ENCODE results near the gene ACAA2. TPM values are rescaled to one million over a fixed set of nuclear protein-coding genes. Genes with fewer than 3 reads are reported as not detected.

The ACAA2 gene
- polyA plus RNA-seq, 1 donor (not counting 4 experiments of a cell fraction or from before 2014, with no cell fraction given), result 2.3 TPM

DNA sequence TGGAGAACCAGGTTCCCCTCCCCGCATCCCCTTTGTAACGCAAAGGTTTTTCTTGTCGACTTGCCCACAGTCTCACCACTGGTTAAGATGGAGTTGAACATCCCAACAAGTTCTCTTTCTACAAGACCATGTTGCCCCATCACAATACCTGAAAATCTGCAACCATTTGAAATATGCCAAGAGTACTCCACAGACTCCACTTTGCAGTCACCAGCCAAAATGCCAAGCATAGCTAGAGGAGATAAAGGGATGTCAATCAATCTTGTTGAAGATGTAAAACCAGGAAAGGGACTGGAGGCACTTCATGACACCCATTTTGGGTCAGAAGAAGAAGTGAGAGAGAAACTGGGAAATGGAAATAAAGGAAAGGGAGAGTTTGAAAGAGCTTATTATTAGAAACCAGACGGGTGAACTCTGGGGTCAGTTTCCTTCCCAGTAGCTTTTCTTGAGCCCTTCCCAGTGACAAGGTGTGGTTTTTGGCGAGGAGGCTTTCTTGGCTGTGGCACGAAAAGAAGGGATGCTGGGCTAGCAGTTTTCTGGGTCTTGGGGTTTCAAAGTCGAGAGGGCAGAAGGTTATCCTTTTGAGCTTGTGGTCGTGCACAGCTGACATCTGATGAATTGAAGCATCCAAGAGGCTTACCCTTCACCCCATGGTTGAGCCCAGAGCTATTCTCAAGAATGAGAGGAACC is 79.3 kb downstream of the ACAA2 start:
- dilution Hi-C loops (cut with MboI; ENCODE audit: extremely low pct_ligation_motif_present, low sequenced_read_pairs), result no loop called here
- DNase-seq (ENCODE audit: low read depth, low spot score) (no peak), FAIRE-seq (no peak)
- Histone ChIP-seq H3K9me1 (ENCODE audit: control insufficient read depth, extremely low read depth, insufficient read depth, low read length) (peaks cover 7% of the 10 kb centered on the region), H3K36me3 (ENCODE audit: control insufficient read depth in 2 of 2, extremely low read depth in 1 of 2, insufficient read depth in 2 of 2, low read length in 2 of 2) (no peaks in the 10 kb centered on the region), H3K27me3 (ENCODE audit: control insufficient read depth, extremely low read depth, insufficient read depth, low read length) (no peaks in the 10 kb centered on the region), H3K4me1 (ENCODE audit: control insufficient read depth, extremely low read depth, insufficient read depth, low read length) (peaks cover 44% of the 10 kb centered on the region), H2AFZ (ENCODE audit: control insufficient read depth, low read length) (no peak overlapping the region), H3K4me3 (ENCODE audit: control insufficient read depth in 2 of 3, extremely low read depth in 1 of 3, insufficient read depth in 2 of 3, low read depth in 1 of 3, low read length in 3 of 3) (no peak overlapping the region), H3K9ac (ENCODE audit: control insufficient read depth, extremely low read depth, insufficient read depth, low read length) (no peak overlapping the region), H3K27ac (ENCODE audit: control insufficient read depth, insufficient read depth, low read length) (no peak overlapping the region), H4K20me1 (ENCODE audit: control insufficient read depth, extremely low read depth, insufficient read depth, low read length) (no peaks in the 10 kb centered on the region), H3K4me2 (ENCODE audit: control insufficient read depth, extremely low read depth, insufficient read depth, low read depth, low read length) (no peak overlapping the region), H3K9me3 (ENCODE audit: control insufficient read depth, low read depth, low read length) (no peaks in the 10 kb centered on the region), H3K79me2 (ENCODE audit: control insufficient read depth, insufficient read depth, low read length) (no peaks in the 10 kb centered on the region)
- TF ChIP-seq EZH2 (IDR thresholded peaks at IDR 0.05; ENCODE audit: low read length) (no peak), CTCF (optimal IDR thresholded peaks at IDR 0.05 in 1 of 3, IDR thresholded peaks at IDR 0.05 in 1 of 3, conservative IDR thresholded peaks at IDR 0.05 in 1 of 3; ENCODE audit: extremely low read depth in 1 of 3, insufficient read depth in 2 of 3, low read length in 3 of 3) (no peak)

- dilution Hi-C loops (cut with MboI; ENCODE audit: extremely low pct_ligation_motif_present, low sequenced_read_pairs), result no loop called here
- Histone ChIP-seq H3K27ac (ENCODE audit: control insufficient read depth, insufficient read depth, low read length) (no peak overlapping the region), H3K4me3 (ENCODE audit: control insufficient read depth in 2 of 3, extremely low read depth in 1 of 3, insufficient read depth in 2 of 3, low read depth in 1 of 3, low read length in 3 of 3) (no peak overlapping the region), H3K9me3 (ENCODE audit: control insufficient read depth, low read depth, low read length) (no peaks in the 10 kb centered on the region), H3K27me3 (ENCODE audit: control insufficient read depth, extremely low read depth, insufficient read depth, low read length) (no peaks in the 10 kb centered on the region), H3K4me1 (ENCODE audit: control insufficient read depth, extremely low read depth, insufficient read depth, low read length) (peaks cover 44% of the 10 kb centered on the region), H3K36me3 (ENCODE audit: control insufficient read depth in 2 of 2, extremely low read depth in 1 of 2, insufficient read depth in 2 of 2, low read length in 2 of 2) (no peaks in the 10 kb centered on the region), H3K9ac (ENCODE audit: control insufficient read depth, extremely low read depth, insufficient read depth, low read length) (no peak overlapping the region), H3K9me1 (ENCODE audit: control insufficient read depth, extremely low read depth, insufficient read depth, low read length) (peaks cover 7% of the 10 kb centered on the region), H3K4me2 (ENCODE audit: control insufficient read depth, extremely low read depth, insufficient read depth, low read depth, low read length) (peak overlapping the region; percentile 19), H2AFZ (ENCODE audit: control insufficient read depth, low read length) (no peak overlapping the region), H3K79me2 (ENCODE audit: control insufficient read depth, insufficient read depth, low read length) (no peaks in the 10 kb centered on the region), H4K20me1 (ENCODE audit: control insufficient read depth, extremely low read depth, insufficient read depth, low read length) (no peaks in the 10 kb centered on the region)
- no peak for DNase-seq (ENCODE audit: low read depth, low spot score)
- FAIRE-seq, result peak; percentile 81
- TF ChIP-seq EZH2 (IDR thresholded peaks at IDR 0.05; ENCODE audit: low read length) (no peak), CTCF (optimal IDR thresholded peaks at IDR 0.05 in 1 of 3, IDR thresholded peaks at IDR 0.05 in 1 of 3, conservative IDR thresholded peaks at IDR 0.05 in 1 of 3; ENCODE audit: extremely low read depth in 1 of 3, insufficient read depth in 2 of 3, low read length in 3 of 3) (no peak)
Measured at GRCh38 chr18:49733321-49733720, 80.0 kb downstream of the ACAA2 start.

Small RNAs within 50 kb of the gene (small RNA-seq; reads per million reads assigned to genes)
- gene RF00283 (ENCODE audit: insufficient read length in 3 of 3, low read depth in 3 of 3, low replicate concordance in 1 of 3) (0 reads per million in 3 experiments), gene SCARNA17 (ENCODE audit: insufficient read length in 3 of 3, low read depth in 3 of 3, low replicate concordance in 1 of 3) (0 reads per million in 3 experiments)

Measured in keratinocyte (primary cell).